Spleen (tissue), 11 donors: ENCODE results near the gene GPHN. TPM values are rescaled to one million over a fixed set of nuclear protein-coding genes. Genes with fewer than 3 reads are reported as not detected.

ENCODE experiments used
- DNase-seq: peaks from one replicate; pipeline ENCODE4 v3.0.0-alpha.2; 2020
- H3K27ac ChIP-seq, 8 donors: fragments of 200-600 bp; sonication (generic) in 7 of 8; 1 replicate in 4 of 8; 2 replicates in 4 of 8; pipeline versions ENCODE4 v1.5.0 to v1.8.0; 2016 to 2021; ENCODE audit warnings: inconsistent platforms in 4 of 8, mild to moderate bottlenecking in 4 of 8, moderate library complexity in 1 of 8
- H3K27me3 ChIP-seq, 7 donors: fragments of 200-600 bp; sonication (generic) in 6 of 7; replicated peaks in 1 of 7; 1 replicate in 4 of 7; 2 replicates in 3 of 7; pipeline versions ENCODE4 v1.5.0 to v1.8.0; 2016 to 2021; ENCODE audit warnings: inconsistent platforms in 3 of 7, mild to moderate bottlenecking in 1 of 7
- H3K36me3 ChIP-seq, 6 donors: fragments of 200-600 bp; sonication (generic) in 5 of 6; 1 replicate in 4 of 6; 2 replicates in 2 of 6; pipeline versions ENCODE4 v1.5.0 to v1.8.0; 2016 to 2021; ENCODE audit warnings: inconsistent platforms in 2 of 6
- H3K4me1 ChIP-seq, 6 donors: fragments of 200-600 bp; sonication (generic) in 5 of 6; 1 replicate in 3 of 6; 2 replicates in 3 of 6; pipeline versions ENCODE4 v1.5.0 to v1.8.0; 2016 to 2021; ENCODE audit warnings: inconsistent platforms in 3 of 6
- H3K4me3 ChIP-seq, 8 donors: fragments of 200-600 bp; sonication (generic) in 7 of 8; 1 replicate in 4 of 8; 2 replicates in 4 of 8; pipeline versions ENCODE4 v1.5.0 to v1.8.0; 2016 to 2021; ENCODE audit warnings: inconsistent platforms in 4 of 8, mild to moderate bottlenecking in 4 of 8, moderate library complexity in 2 of 8
- H3K9me3 ChIP-seq, 8 donors: fragments of 200-600 bp; sonication (generic) in 7 of 8; 1 replicate in 4 of 8; 2 replicates in 4 of 8; pipeline versions ENCODE4 v1.5.0 to v1.8.0; 2016 to 2021; ENCODE audit warnings: inconsistent platforms in 4 of 8
- POLR2A ChIP-seq, 3 donors: fragments of 450-650 bp; IDR thresholded peaks; one replicate each; pipeline ENCODE4 v1.5.1; 2017; ENCODE audit warnings: antibody characterized with exemption in 3 of 3, mild to moderate bottlenecking in 1 of 3
- POLR2AphosphoS5 ChIP-seq, 3 donors: sonication (generic); formaldehyde crosslinking; IDR thresholded peaks; one replicate each; pipeline ENCODE4 v1.5.1; 2017; ENCODE audit warnings: antibody characterized with exemption in 3 of 3
- WGBS, 5 donors: extraction: QIAGEN DNeasy Blood & Tissue Kit in 3 of 5; methylation state at CpG; one replicate each; pipeline versions ENCODE4 v1.1.5 to v1.1.7; 2013 to 2018; 5-methylcytosine and 5-hydroxymethylcytosine counted together
- intact Hi-C: fragments of 100-400 bp; cut with DNase I; formaldehyde crosslinking; loops from one replicate; pipeline ENCODE4 v1.15.0; 2023; ENCODE audit warnings: low total_unique reads
- polyA plus RNA-seq, 3 donors: library from polyadenylated mRNA; stranded (reverse); fragments of 200-250 nt; gene quantifications; one replicate each; pipeline ENCODE4 v1.2.1, GENCODE V29; 2013
- total RNA-seq, 7 donors: library from RNA; depleted of rRNA in 3 of 7; stranded (reverse); fragments of >200 nt in 3 of 7; fragmentation: NEBNext Ultra II Directional in 4 of 7; extraction: Animal tissue kit (Norgen Biotek cat#: 25700) in 4 of 7; gene quantifications; one replicate each; pipeline versions ENCODE4 v1.1.0 to v1.2.1, GENCODE V29; 2016 to 2021
- TF ChIP-seq, protein P1 (sequence below), 11 experiments: fragments of 200-600 bp in 7 of 11; fragments of 450-650 bp in 4 of 11; sonication (generic) in 4 of 11; IDR thresholded peaks in 8 of 11; conservative IDR thresholded peaks in 3 of 11; 1 replicate in 7 of 11; 2 replicates in 4 of 11; pipeline versions ENCODE4 v1.4.0 to v1.8.0; 2016 to 2021; ENCODE audit warnings: antibody characterized with exemption in 11 of 11, inconsistent platforms in 4 of 11, mild to moderate bottlenecking in 1 of 11
- donor health status: healthy with polysubstance abuse.
- donor health status: DM: no; HTN: no; CAD: no; lungs with moderate emphysema.
- donor health status: DM: no; HTN: no; CAD: no.
- donor health status: Bipolar disorder and iron deficiency.
- donor health status: healthy.
- donor health status: DM: no; HTN: no; CAD: no.
- donor health status: DM: yes; HTN: yes; CAD: no.

The GPHN gene
- total and polyA plus RNA-seq, 10 donors, result 9.0 to 26.9 (median 15.7) TPM

DNA sequence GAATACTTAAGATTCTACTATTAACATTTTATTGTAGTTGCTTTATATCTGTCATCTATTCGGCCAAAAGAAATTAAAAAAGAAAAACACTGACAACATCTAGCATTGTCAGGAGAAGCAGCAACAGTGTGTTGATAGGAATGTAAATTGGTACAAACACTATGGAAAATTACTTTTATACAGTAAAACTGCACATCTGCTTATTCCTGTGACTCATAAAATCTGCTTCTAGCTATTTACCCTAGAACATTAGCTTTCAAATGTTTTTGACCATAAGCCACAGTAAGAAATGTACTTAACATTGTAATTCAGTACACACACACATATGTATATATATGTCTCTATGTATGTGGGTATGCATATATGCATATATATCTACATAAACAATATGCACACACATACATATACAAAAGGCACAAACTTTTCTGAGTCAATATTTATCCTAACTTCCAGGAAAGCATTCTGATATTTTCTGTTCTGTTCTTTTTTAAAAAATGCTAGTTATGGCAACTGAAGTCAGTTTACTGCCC is 402.4 kb downstream of the GPHN start:
- no peak overlapping the region for H3K27ac ChIP-seq
- H3K27me3 ChIP-seq, result no peaks in the 10 kb centered on the region
- H3K36me3 ChIP-seq, result no peaks in the 10 kb centered on the region
- WGBS, 5 donors, result 90 to 97% (median 95%) methylated on average over 1 of the region's 1 CpG
- H3K9me3 ChIP-seq, result no peaks in the 10 kb centered on the region
- DNase-seq, result no peak
- no peaks in the 10 kb centered on the region for H3K4me1 ChIP-seq
- TF ChIP-seq POLR2AphosphoS5 (IDR thresholded peaks at IDR 0.05), result no peak
- no peak overlapping the region for H3K4me3 ChIP-seq
- intact Hi-C loops, result no loop called here

DNA sequence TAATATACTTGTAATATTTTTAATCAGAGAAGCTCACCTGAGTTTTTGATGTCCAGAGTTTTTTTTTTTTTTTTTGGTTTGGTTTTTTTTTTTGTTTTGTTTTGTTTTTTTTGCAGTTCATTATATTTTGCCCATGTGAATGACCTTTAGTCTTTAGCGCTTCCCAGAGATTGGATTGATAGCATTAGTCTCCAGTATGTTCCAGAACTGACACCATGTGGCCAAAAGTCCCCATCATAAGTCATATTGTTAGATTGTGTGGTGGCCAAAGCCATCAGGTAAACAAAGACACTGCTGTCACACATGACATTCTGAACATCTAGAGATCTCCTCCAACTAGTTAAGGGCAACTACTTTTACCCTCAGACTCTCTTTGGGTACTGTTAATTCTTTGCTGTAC is 408.5 kb downstream of the GPHN start:
- Histone ChIP-seq H3K4me3 (no peak overlapping the region), H3K36me3 (peaks cover 0 to 27% (median 4%) of the 10 kb centered on the region in 6 donors), H3K9me3 (peaks cover 0 to 18% (median 3%) of the 10 kb centered on the region in 8 donors), H3K27me3 (no peaks in the 10 kb centered on the region), H3K27ac (no peak overlapping the region), H3K4me1 (no peaks in the 10 kb centered on the region)
- WGBS, 5 donors, result 93 to 100% (median 96%) methylated on average over 1 of the region's 1 CpG
- TF ChIP-seq, protein P1, sequence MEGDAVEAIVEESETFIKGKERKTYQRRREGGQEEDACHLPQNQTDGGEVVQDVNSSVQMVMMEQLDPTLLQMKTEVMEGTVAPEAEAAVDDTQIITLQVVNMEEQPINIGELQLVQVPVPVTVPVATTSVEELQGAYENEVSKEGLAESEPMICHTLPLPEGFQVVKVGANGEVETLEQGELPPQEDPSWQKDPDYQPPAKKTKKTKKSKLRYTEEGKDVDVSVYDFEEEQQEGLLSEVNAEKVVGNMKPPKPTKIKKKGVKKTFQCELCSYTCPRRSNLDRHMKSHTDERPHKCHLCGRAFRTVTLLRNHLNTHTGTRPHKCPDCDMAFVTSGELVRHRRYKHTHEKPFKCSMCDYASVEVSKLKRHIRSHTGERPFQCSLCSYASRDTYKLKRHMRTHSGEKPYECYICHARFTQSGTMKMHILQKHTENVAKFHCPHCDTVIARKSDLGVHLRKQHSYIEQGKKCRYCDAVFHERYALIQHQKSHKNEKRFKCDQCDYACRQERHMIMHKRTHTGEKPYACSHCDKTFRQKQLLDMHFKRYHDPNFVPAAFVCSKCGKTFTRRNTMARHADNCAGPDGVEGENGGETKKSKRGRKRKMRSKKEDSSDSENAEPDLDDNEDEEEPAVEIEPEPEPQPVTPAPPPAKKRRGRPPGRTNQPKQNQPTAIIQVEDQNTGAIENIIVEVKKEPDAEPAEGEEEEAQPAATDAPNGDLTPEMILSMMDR (IDR thresholded peaks at IDR 0.05 in 8 of 11, conservative IDR thresholded peaks at IDR 0.05 in 3 of 11), result no peak
- no peak for TF ChIP-seq POLR2AphosphoS5 (IDR thresholded peaks at IDR 0.05)
- TF ChIP-seq POLR2A (IDR thresholded peaks at IDR 0.05), result no peak
- intact Hi-C loops, result no loop called here
- DNase-seq, result no peak

DNA sequence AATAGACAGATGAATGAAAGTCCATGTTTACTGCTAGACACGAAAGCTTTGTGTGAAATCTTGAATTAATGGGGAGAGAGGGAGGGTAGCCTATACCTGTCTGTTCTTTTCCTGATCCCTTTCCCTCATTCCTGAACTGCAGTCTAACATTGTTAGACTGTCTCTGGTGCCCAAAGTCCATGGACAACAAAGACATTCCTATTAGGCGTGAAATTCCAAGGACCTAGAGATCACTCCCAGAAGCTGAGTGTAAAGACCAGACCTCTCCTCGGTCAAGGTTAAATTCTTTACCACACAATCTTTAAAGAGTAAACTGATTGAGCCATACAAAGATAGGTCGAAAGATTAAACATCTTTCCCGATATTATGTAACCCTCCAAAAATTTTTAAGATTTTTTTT is 410.6 kb downstream of the GPHN start:
- intact Hi-C loops, result no loop called here
- 92 to 96% (median 94%) methylated on average over 5 of the region's 5 CpGs for WGBS, 5 donors

DNA sequence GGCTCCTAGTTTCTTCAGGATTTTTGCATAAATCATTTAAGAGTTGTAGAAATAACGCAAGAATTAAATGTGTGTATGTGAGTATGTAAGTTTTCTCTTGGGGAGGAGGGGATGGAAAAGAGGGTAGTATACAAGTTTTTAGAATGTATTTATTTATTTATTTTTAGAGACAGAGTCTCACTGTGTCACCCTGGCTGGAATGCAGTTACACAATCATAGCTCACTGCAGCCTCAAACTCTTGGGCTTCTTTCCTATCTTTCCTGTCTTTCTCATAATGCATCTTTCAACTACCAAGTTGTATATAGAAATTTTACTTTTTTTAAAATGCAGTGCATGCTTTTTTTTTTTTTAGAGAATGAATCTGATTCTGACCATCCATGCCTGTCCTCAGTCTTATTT is 412.2 kb downstream of the GPHN start:
- intact Hi-C loops, result no loop called here
- no peak for DNase-seq
- no peaks in the 10 kb centered on the region for H3K27me3 ChIP-seq
- peaks cover 0 to 52% (median 11%) of the 10 kb centered on the region in 6 donors for H3K36me3 ChIP-seq
- whole genome bisulfite sequencing, 5 donors, result 95 to 100% (median 100%) methylated on average over 1 of the region's 1 CpG
- no peak overlapping the region for H3K4me3 ChIP-seq
- no peak for TF ChIP-seq POLR2A (IDR thresholded peaks at IDR 0.05)
- TF ChIP-seq POLR2AphosphoS5 (IDR thresholded peaks at IDR 0.05), result no peak
- TF ChIP-seq, protein P1 (IDR thresholded peaks at IDR 0.05 in 8 of 11, conservative IDR thresholded peaks at IDR 0.05 in 3 of 11), result no peak
- peaks cover 0 to 19% (median 3%) of the 10 kb centered on the region in 8 donors for H3K9me3 ChIP-seq
- H3K4me1 ChIP-seq, result no peaks in the 10 kb centered on the region
- no peak overlapping the region for H3K27ac ChIP-seq

More for the DNA sequence above, 410.6 kb downstream of the GPHN start:
- peaks cover 0 to 39% (median 9%) of the 10 kb centered on the region in 6 donors for H3K36me3 ChIP-seq
- peaks cover 0 to 19% (median 3%) of the 10 kb centered on the region in 8 donors for H3K9me3 ChIP-seq
- no peaks in the 10 kb centered on the region for H3K4me1 ChIP-seq
- DNase-seq, result no peak
- H3K27ac ChIP-seq, result no peak overlapping the region
- TF ChIP-seq, protein P1 (IDR thresholded peaks at IDR 0.05 in 8 of 11, conservative IDR thresholded peaks at IDR 0.05 in 3 of 11), result no peak
- TF ChIP-seq POLR2A (IDR thresholded peaks at IDR 0.05) (no peak), POLR2AphosphoS5 (IDR thresholded peaks at IDR 0.05) (no peak)
- no peaks in the 10 kb centered on the region for H3K27me3 ChIP-seq
- no peak overlapping the region for H3K4me3 ChIP-seq
